Measurements from ENCODE around the gene TRPM7. TPM values are rescaled to one million over a fixed set of nuclear protein-coding genes. Genes with fewer than 3 reads are reported as not detected.

The TRPM7 gene
- total and polyA plus RNA-seq, 9 of the 15 experiments (the other 6 are each of a cell fraction or from before 2014, with no cell fraction given) = 12.3 to 59.2 (median 31.5) TPM

GRCh38 chr15:50670115-50670514, 16.5 kb downstream of the TRPM7 start:
- CTCF ChIA-PET (ENCODE audit: low intra/inter-chr PET ratio) = no interaction called here
- Histone ChIP-seq H3K9ac (ENCODE audit: insufficient read depth in 1 of 2, low read depth in 2 of 2, low read length in 2 of 2) (no peak overlapping the region), H3K9me1 (ENCODE audit: control insufficient read depth, insufficient read depth, low read length) (no peaks in the 10 kb centered on the region), H3K4me2 (ENCODE audit: insufficient read depth, low read length) (no peak overlapping the region), H3K27ac (ENCODE audit: extremely low read depth, low read depth, low read length) (no peak overlapping the region), H4K20me1 (replicated peaks; ENCODE audit: control insufficient read depth, insufficient read depth, low read length) (no peaks in the 10 kb centered on the region), H2AFZ (ENCODE audit: low read depth, low read length) (no peak overlapping the region), H3K36me3 (ENCODE audit: control insufficient read depth, insufficient read depth, low read length) (peaks cover 52% of the 10 kb centered on the region), H3K4me1 (replicated peaks in 1 of 2; ENCODE audit: control insufficient read depth in 2 of 2, insufficient read depth in 2 of 2, low read length in 2 of 2) (no peaks in the 10 kb centered on the region; a peak in 1 of 5 replicates), H3K27me3 (ENCODE audit: control insufficient read depth in 2 of 2, insufficient read depth in 2 of 2, low read length in 2 of 2) (no peaks in the 10 kb centered on the region), H3K79me2 (ENCODE audit: control insufficient read depth, insufficient read depth, low read length) (peaks cover 75% of the 10 kb centered on the region), H3K4me3 (no peak overlapping the region), H3K9me3 (replicated peaks; ENCODE audit: control insufficient read depth, insufficient read depth, low read depth, low read length) (no peaks in the 10 kb centered on the region)
- ATAC-seq = no peak
- intact Hi-C loops (cut with micrococcal nuclease) = no loop called here
- FAIRE-seq = no peak
- POLR2A ChIA-PET = no interaction called here
- TF ChIP-seq KAT7 (CRISPR knock-in tag; IDR thresholded peaks at IDR 0.05; ENCODE audit: borderline replicate concordance) = no peak
- TF ChIP-seq ZNF589 (CRISPR knock-in tag; IDR thresholded peaks at IDR 0.05; ENCODE audit: low read depth) = no peak
- TF ChIP-seq ZZZ3 (IDR thresholded peaks at IDR 0.05) = no peak
- no peak for TF ChIP-seq PTTG1 (tag; IDR thresholded peaks at IDR 0.05; ENCODE audit: low read depth)
- TF ChIP-seq DMBX1 (CRISPR knock-in tag; IDR thresholded peaks at IDR 0.05; ENCODE audit: borderline replicate concordance) = 0 out of 2 replicates have a peak, but pooled peaks have one; percentile 42
- TF ChIP-seq ZBTB12 (CRISPR knock-in tag; IDR thresholded peaks at IDR 0.05) = no peak
- no peak for TF ChIP-seq NR2C1 (IDR thresholded peaks at IDR 0.05)
- TF ChIP-seq NR2C1 (tag; IDR thresholded peaks at IDR 0.05) = 0 out of 2 replicates have a peak, but pooled peaks have one; percentile 9
- no peak for TF ChIP-seq TCF7L2 (IDR thresholded peaks at IDR 0.05; ENCODE audit: low read depth, low read length)
- TF ChIP-seq HINFP (tag; conservative IDR thresholded peaks at IDR 0.05; ENCODE audit: low read depth) = no peak
- no peak for TF ChIP-seq ZNF79 (CRISPR knock-in tag; IDR thresholded peaks at IDR 0.05; ENCODE audit: low read depth)
- peak; percentile 77 for TF ChIP-seq ZNF592 (IDR thresholded peaks at IDR 0.05)
- TF ChIP-seq PHTF2 (CRISPR knock-in tag; IDR thresholded peaks at IDR 0.05) = no peak
- no peak for TF ChIP-seq GTF2A2 (tag; IDR thresholded peaks at IDR 0.05)
- TF ChIP-seq EGR1 (conservative IDR thresholded peaks at IDR 0.05) = no peak
- 67% methylated on average over 2 of the region's 2 CpGs for WGBS (ENCODE audit: insufficient coverage, low coverage, missing lambda C conversion rate)
- BruUV-seq (replicated peaks) = no TSS peak
- DNase-seq (ENCODE audit: extremely low read depth in 1 of 4, low spot score in 3 of 4) = no peak
- in situ Hi-C loops (cut with MboI) = no loop called here
